ENCODE results near the gene TTLL5.

Gene TTLL5

DNA sequence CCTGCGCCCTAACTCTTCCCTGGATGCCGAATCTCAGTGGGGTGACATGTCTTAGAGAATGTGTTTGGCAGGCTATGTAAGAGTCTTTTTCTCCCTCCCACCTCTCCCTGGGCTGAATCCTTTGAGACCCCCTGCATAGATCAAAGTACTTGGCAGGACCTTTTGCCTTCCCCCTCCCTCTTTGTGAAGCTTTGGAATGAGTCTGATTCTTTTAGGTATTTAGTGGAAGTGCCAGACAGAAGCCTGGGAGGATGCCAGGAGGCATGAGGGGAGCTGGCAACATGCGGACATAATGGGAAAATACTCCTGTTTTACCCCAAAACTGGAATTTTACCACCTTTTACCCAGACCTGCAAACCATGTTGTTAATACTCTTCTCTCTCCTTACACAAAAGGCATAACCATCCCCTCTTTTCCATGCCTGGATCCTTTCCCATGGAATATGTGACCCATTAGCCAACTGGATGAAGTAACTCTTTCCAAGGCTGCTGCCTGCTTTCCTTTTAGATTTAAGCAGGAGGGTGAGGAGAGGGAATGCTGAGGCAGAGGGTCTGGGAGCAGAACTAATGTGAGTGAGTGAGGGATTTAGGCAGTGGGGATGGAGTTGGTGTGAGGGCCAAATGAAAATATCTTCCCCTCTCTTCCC lies 41.7 kb downstream of the TTLL5 start:
- no peak for DNase-seq

DNA sequence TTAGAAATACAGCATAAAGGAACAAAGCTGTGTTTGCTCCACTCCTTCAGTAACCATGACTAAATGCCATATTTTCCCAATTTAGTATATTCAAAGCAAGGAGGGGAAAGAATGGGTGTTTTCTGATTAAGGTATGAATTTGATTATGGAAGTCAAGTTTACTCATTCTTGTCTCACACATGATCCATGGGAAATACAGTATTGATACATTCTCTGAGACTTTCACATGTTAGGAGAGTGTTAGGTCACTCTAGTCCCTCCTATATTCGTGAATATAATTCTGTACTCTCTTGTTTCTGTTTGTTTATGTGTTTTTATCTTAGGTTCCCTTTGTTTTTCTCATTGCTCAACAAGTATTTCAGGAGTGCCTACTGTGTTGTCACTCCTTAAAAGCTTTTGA lies 42.4 kb downstream of the TTLL5 start:
- no peak for DNase-seq

DNA sequence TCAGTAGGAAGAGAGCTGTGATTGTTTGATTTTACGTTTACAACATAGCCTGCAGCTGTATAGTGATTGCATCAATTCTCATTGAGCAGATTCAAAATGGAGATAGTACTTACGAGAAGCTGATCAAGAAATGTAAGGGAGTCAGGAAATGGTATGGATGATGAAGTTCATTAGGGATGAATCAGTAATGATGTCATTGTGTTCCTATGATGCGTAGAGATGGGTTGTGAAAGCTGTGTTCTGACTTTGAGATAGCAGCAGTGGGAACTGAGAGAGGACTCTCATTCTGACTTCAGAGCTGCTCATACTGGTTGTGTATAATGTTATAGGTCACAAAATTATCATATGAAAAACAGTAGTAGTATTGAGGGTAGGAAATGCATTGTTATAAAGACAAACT lies 44.0 kb downstream of the TTLL5 start:
- no peak for DNase-seq

DNA sequence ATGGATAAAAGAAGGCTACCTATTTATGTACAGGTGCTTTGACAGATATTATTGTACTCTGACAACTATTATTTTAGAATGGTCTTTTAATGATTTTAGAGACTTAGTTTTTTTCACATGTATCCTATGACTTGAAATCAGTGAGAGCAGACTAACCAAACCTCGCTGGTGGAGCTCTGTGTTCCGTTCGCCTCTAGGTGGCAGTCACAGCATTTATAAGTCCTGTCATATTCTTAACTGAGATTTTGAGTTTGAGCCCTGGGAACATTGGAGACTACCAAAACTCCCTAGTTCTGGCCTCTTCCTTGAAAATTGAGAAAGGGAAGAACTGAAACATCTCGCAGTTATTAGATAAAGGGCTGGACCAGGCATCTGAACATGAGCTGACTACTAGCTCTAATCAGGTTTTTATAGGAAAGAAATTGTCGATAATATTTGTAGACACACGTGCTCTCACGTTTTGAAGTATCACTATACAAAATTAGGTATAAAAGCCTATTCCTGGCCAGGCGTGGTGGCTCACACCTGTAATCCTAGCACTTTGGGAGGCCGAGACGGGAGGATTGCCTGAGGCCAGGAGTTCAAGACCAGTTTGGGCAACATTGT lies 48.3 kb downstream of the TTLL5 start:
- DNase-seq: no peak

DNA sequence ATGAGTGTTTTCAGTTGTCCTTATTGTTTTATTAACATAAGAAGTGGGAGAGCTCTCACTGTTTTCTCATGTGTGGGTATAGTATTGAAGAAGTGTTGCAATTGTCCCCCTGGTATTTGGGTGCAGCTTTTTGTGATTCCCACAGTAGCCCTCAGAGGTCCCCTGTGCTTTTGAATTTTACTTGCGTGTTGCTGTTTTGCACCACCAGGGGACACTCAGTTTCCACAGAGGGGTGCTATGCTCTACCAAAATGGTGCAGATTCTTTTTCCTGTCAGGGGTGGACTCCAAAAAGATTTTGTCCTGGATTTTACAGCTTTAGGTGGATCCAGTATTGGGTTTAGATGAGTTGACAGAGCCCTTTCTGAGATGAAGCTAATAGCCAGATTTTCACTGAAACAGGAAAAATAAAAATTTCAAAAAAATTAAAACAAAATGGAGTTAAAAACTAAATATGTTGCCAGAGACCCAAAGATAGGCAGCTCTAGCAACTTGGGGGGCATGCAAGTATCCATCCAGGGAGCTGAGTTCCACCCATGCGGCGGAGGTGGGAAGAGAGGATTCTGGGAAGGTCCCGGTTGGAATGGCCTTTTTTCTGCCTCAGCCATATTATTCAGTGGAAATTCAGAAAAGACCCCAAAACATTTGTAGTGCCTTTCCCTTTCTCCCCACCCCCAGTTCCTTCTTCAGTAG lies 50.2 kb downstream of the TTLL5 start:
- no peak for DNase-seq

DNA sequence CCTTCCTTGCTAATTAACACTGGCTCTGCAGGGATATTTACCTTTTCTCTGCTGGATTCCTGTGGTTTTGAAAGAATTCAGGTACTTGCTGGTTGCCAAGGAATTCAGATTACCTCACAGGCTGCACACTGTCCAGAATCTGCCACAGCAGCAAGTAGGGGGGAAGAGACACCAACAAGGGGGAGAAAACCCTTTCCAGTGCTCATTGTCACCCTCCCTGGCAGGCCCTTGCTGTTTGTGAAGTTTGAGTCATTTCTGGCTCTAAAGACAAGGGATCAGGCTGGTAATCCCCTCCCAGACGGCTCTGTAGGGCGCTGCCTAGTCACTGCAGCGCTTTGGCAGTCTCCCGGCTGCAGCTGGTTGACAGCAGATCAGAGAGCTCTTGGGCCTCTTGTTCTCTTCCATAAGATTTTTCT lies 50.8 kb downstream of the TTLL5 start:
- no peak for DNase-seq

DNA sequence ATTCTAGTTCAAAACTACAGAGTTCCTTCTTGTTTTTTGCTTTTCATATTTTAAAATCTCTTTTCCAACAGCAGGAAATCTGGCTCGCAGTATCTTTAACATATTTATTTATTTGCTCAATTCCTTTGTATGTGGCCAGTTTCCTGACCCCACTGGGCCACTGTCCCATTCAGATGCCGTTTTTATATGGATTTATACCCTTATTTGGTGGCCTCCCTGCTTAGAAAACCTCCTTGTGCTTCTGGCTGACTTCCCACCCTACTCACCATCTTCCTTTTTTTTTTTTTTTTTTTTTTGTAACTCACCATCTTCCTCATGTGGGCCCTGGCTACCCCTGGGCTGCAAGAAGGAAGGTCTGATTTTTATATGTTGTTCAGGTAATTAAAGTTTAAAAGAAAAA lies 53.9 kb downstream of the TTLL5 start:
- no peak for DNase-seq

DNA sequence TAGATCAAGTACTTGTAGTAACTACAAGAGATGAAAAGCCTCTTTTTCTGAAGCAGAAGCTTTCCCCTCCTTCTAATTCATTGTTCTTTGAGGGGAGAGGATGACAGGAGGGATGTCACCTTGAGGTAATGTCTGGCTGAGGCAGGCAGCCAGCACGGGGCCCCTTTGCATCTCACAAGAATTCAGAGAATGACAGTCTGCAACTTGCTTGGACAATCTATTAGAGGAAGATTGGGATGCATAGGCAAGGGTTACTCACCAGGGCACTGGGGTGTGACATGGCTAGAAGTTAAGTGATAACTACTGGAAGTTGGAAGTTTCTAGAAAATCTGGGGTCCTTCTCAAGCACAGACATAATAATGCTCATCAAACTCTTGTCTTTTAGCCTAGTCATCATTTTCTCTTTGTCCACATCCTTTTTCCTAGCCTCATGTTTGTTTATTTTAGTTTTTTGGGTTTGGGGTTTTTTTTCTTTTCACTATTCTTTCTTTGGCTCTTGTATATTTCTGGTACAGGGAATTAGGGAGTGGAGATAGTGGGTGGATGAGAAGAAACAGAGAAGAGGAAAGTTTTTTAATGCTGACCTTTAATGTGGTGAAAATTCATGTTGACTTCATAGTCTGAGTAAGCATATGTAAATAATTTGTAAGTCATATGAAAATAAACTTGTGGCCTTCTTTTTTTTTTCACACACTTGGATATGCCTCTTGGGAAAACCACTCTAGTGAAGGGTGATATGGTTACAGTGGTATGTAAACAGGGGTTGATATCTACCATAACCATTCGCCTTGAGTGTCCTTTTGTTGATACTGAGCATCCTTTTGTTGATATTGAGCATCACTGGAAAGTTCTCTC lies 55.1 kb downstream of the TTLL5 start:
- DNase-seq: no peak

DNA sequence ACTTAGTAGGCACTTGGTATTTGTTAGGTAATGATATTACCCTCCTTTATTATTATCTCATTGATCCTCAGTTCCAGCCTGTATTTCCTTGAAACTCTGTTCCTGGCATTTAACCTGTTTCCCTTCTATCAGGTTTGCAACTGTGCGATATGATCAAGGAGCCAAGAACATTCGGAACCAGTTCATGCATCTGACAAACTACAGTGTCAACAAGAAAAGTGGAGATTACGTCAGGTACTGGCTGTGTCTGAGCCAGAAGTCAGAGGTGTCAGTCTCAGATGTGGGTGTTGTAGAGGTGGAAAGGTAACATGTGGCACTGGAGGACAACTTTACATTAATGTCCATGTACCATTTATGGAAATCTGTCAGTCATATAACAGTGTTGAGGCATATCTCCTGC lies 56.7 kb downstream of the TTLL5 start:
- DNase-seq: no peak

DNA sequence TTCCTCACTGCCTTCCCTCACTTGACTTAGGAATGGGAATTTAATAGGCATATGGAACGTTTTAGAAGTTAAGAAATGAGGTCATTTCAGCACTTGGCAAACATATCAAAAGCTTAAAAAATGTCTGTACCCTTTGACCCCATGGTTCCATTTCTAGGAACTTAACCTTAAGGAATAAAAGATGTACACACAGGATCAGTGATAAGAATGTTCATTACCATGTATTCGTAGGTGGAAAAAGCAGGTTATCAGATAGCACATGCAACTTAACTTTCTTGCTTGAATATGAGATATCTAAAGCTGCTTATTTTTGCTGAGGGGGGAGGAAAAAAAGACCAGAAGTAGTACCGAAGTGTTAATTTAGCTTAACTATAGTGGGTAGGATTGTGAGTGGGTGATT lies 57.2 kb downstream of the TTLL5 start:
- no peak for DNase-seq

DNA sequence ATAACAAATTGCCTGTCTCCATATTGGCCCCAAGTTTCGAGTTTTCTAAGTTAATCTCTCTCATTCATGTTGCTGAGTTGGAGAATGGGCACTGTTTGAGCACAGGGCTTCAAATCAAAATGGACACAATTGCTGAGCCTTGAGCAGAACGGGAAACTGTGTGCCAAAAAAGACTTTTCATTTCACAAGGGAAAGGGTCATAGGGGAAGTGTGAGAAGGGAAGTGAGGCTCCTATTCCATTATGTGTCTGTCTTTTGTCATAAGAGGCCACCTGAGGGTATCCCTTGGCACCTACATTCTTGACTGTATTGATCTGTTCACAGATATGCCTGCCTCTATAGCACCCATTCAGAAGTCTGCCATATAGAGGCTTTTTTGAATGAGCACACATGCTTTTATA lies 59.1 kb downstream of the TTLL5 start:
- DNase-seq: no peak

DNA sequence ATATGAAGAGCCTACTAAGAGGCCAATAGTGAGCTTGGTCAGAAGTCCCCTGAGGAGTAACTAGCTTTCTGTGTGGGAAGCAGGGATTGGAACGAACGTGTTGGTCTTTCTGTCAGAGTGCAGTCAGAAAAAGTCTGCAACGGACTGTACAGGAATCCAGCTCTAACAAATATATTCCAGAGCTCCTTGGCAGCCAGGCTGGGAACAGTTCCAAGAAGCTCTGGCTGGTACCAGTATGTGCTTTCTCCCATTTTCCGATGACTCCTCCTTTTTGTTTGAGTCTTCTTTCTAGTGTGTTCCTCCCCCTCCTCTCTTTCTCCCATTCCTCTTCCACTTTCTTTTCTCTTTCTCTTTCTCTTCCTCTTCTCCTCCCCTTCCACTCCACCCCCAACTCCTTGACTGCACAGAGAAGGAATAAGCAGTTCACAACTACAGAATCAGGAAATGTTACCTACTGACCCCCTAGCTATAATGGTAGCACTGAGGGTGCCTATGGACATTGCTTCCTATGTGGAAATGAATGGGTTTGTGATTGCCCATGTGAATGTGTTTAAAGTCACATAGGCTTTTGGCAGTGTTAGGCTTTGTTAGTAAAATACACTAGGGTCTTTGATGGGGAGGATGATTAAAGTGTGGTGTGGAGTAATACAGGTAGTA lies 59.9 kb downstream of the TTLL5 start:
- no peak for DNase-seq

DNA sequence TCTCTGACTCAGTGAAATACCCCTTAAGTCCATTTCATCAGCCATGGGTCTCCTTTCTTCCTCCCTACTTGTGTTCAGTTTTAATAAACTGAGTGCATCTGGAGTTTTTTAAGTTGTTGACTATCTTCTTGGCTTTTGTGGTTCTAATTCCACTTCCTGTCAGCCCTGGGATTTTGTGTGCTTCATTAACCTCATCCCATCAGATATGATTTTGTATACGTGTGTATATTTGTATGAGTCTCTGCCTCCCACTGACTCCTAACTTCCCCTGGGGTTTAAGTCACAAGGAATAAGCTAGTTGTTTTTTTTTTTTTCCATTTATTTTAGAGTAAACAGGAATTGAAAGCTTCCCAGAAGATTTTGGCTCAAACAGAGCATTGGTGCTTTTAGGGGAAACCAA lies 62.7 kb downstream of the TTLL5 start:
- no peak for DNase-seq

DNA sequence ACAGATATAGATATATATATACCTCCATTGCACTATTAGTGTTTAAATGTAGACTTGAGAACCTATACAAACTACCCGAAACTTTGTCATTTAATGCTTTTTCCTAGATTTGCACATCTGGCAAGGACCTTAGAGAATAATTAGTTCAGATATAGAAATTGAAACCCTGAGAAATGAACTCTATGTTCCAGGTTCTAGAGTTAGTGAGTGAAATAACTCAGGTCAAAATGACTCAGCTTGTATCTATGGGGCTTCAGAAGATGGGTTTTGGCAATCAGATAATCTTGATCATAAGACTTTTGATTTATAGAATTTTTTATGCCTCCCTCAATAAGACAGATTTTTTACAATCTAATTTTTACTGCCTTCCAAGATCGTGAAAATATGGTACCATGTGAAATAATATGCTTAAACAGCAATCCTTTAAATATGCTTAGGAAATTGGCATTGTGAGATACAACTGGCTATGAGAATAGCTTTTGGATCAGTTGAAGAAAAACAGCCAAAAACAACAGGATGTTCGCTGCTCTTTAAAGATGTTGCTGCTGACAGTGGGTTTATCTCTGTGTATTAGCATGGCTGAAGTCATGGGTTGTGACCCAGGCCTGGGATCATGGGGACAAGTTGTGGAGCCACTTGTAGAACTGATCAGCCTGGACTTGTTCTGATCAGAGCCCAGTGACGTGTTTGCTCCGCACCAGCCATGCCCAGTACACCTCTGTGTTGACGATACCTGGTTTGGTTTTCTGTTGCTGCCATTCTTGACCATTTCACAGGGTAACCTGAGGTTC lies 63.6 kb downstream of the TTLL5 start:
- no peak for DNase-seq

DNA sequence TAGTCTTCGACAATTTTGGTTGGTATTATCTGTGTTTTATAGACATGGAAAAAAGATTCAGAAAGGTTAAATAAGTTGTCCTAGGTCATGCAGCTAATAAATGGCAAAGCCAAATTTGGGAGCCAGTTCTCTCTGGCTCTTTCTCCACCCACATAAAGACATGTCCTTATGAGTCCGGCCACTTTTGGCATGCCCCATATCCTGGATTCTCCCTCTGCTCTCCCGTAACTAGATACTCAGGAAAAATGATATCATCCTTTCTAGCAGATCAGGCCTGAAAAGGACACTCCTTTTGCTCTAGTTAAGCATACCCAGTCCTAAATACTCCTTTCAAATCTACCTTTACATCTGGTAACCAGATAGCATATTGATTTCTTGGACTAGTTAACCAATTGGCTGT lies 64.4 kb downstream of the TTLL5 start:
- DNase-seq: no peak

DNA sequence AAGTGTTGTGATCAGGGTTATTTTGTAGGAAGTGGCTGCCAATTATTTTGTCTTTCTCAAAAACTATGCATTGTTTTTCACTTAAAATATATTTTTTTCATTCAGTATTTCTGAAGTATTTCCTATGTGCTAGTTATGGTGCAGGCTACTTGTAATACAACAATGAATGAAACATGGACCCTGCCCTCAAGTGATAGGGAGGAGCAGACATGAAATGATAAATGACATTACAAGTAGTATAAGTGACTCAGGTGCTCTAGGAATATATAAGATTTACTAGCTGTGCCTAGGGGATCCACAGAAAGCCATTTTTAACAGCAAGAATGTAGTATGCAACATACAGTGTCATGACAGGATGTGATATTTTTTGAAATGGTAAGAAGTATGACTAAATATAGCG lies 65.3 kb downstream of the TTLL5 start:
- no peak for DNase-seq

DNA sequence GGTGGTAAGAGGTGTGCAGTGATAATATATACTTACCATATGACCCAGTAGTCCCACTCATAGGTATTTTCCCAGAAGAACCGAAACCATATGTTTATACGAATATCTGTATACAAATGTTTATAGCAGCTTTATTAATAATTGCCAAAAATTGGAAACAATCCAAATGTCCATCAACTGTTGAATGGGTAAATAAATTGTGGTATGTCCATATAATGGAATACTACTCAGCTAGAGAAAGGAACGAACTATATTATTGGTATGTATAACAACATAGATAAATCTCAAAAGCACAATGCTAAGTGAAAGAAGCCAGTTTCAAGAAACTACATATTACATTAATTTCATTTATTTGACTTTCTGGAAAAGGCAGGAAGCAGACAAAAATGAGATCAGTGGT lies 66.1 kb downstream of the TTLL5 start:
- DNase-seq: no peak

DNA sequence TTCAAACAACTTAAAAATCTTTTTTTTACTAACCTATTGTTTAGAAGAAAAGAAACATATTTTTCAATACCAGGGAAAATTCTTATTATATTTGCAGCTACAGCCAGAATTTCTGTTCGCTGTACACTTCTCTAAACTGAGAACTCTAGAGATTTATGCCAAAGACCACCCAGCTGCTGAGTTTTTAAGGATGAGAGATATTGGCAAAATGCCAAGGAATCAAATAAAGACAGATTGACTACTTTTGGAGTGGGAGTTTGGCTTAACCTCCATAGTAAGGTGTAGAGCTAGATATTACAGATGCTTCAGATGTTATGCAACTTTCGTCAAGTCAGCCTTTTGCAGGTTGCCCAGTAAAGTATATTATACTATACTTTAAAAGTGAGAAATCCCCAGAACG lies 71.8 kb downstream of the TTLL5 start:
- no peak for DNase-seq

DNA sequence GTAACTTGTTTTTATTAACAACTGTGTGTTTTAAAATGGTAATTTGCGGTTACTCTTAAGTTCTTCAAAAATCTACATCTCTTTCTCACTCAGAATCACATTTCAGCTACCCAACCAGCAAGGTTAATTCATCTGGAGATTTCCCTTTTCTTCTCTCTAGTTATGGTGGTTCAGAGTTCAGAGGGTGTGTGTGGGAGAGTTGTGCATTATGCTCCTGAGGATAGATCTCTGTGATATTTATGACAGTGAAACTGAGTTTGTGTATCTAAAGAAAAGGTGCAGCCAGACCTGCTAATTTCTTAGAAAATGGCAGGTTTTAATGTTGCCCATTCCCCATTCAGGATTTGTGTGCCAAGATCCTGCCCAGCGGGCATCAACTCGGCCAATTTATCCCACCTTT lies 73.8 kb downstream of the TTLL5 start:
- DNase-seq: no peak

DNA sequence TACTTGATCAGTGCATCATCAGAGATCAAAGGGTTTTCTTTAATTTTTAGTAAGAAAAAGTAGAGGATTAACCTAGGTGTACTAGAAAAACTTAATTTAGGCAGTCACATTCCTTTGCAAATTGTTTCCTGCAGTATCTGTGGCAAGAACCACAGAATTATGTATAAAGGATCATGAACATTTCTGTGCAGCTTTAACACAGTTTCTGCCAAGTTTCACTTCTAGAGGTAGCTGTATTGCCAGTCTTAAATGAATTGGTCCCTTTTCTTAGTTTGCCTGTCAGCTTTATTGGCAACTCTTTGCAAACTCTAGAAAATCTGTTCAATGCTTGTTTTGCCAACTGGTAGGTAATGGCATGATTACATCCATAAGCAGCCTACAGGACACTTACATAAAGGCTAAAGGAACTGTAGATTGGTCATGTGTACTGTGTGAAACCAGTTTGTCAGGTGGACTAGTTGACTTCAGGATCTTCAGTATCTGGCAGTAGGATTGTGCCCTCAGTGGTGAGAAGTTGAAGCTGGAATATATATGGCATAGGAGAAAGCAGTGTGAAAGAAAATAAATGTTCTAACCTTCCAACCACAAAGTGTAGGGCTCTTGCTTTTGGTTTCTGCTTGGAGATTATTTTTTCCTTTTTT lies 75.9 kb downstream of the TTLL5 start:
- no peak for DNase-seq

DNA sequence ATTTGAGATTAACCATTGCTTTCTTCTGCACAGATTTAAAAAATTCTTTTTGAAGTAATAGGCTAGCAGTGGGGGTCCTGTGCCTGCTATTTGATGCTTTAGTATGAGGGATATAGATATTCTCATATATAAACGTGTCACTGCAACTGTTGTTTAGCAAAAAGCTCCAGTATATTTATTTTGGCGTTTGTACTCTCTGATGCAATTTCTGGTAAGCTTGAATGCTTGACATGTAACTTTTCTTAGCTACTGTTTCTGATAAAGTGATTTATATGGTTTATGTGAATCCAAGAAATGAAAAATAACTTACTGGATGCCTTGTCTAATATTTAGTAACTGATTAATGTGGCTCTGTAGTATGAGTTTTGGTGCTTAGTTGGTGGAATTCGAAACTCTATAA lies 77.1 kb downstream of the TTLL5 start:
- DNase-seq: no peak

DNA sequence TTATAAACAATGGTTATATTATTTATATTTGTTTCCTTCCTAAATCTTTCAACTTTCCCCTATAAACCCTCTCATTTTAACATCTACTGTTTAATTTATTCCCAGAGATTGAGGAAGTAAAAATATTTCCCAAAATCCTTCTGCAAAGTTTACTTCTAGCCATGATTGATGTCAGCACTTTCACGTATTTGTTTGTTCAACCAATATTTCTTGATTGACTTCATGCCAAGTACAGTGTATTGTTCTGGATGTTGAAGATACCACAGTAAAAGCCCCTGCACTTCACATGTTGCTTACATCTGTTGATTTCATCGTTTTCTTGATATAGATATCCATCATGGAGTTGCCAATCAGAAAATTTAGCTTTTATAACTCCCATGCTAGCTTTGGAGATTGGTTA lies 81.8 kb downstream of the TTLL5 start:
- DNase-seq: no peak
